Ascending aorta (tissue), 2 donors: ENCODE data around the gene ADAMTS14. TPM values are rescaled to one million over a fixed set of nuclear protein-coding genes. Genes with fewer than 3 reads are reported as not detected.
A peak's percentile ranks its signal among the peaks of the same experiment; 100 is the strongest.

Experiments used
- DNase-seq, 2 donors: peaks; one replicate each; pipeline ENCODE4 v3.0.0-alpha.2; 2019; ENCODE audit warnings: low spot score in 2 of 2
- H3K27ac ChIP-seq, 2 donors: fragments of 200-600 bp; sonication (generic); one replicate each; pipeline ENCODE4 v1.5.1; 2016 to 2017; ENCODE audit warnings: mild to moderate bottlenecking in 1 of 2
- H3K27me3 ChIP-seq: fragments of 200-600 bp; sonication (generic); one replicate; pipeline ENCODE4 v1.5.1; 2017
- H3K36me3 ChIP-seq, 2 donors: fragments of 200-600 bp; sonication (generic); one replicate each; pipeline ENCODE4 v1.5.1; 2016
- H3K4me1 ChIP-seq, 2 donors: fragments of 200-600 bp; sonication (generic); one replicate each; pipeline ENCODE4 v1.5.1; 2016 to 2017; ENCODE audit warnings: mild to moderate bottlenecking in 1 of 2
- H3K4me3 ChIP-seq, 2 donors: fragments of 200-600 bp; sonication (generic); one replicate each; pipeline ENCODE4 v1.5.1; 2016 to 2017; ENCODE audit warnings: mild to moderate bottlenecking in 1 of 2
- H3K9me3 ChIP-seq, 2 donors: fragments of 200-600 bp; sonication (generic); one replicate each; pipeline ENCODE4 v1.5.1; 2016
- intact Hi-C: fragments of 100-400 bp; cut with DNase I; formaldehyde crosslinking; loops from one replicate; pipeline ENCODE4 v1.15.1; 2023
- total RNA-seq: library from RNA; depleted of rRNA; stranded (reverse); fragments of >200 nt; gene quantifications from one replicate; pipeline ENCODE4 v1.1.0, GENCODE V29; 2016
- TF ChIP-seq, protein P1 (sequence below), 3 experiments: fragments of 200-600 bp in 2 of 3; fragments of 450-650 bp in 1 of 3; sonication (generic) in 2 of 3; IDR thresholded peaks; one replicate each; pipeline ENCODE4 v1.5.1; 2016 to 2019; ENCODE audit warnings: antibody characterized with exemption in 3 of 3, mild to moderate bottlenecking in 1 of 3, moderate library complexity in 1 of 3

Gene ADAMTS14
- total RNA-seq, 1 donor from 2014 or later: 0.32 TPM

DNA sequence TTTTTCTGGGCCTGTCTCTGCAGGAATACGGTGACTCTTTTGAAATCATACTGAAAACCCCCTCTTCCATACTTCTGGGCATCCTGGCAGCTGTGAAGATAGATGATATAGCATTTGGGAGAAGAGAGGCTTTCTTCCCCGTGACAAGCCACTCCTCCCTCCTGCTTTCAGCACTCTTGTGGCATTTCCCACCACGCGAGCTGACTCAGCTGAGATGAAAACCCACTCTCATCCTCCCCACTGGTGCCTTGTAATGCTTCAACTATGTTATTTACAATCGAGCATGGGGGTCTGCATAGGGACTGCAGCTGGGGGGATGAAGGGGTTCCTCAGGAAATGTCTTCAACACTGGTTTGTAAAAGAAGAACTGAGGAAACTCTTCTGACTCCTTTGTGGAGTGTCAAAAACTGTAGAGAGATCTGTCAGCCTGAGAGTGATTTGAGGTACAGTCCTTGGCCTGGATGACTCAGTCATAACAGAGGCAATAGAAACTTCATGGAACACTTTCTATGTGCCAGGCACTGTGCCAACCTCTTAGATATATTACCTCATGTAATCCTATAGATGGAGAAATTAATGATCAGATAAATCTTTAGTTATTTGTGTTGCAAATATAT lies 114.6 kb downstream of the ADAMTS14 start:
- Histone ChIP-seq H3K4me1 (no peaks in the 10 kb centered on the region), H3K27me3 (no peaks in the 10 kb centered on the region), H3K4me3 (no peak overlapping the region), H3K27ac (no peak overlapping the region), H3K36me3 (no peaks in the 10 kb centered on the region), H3K9me3 (no peaks in the 10 kb centered on the region)
- TF ChIP-seq, protein P1, sequence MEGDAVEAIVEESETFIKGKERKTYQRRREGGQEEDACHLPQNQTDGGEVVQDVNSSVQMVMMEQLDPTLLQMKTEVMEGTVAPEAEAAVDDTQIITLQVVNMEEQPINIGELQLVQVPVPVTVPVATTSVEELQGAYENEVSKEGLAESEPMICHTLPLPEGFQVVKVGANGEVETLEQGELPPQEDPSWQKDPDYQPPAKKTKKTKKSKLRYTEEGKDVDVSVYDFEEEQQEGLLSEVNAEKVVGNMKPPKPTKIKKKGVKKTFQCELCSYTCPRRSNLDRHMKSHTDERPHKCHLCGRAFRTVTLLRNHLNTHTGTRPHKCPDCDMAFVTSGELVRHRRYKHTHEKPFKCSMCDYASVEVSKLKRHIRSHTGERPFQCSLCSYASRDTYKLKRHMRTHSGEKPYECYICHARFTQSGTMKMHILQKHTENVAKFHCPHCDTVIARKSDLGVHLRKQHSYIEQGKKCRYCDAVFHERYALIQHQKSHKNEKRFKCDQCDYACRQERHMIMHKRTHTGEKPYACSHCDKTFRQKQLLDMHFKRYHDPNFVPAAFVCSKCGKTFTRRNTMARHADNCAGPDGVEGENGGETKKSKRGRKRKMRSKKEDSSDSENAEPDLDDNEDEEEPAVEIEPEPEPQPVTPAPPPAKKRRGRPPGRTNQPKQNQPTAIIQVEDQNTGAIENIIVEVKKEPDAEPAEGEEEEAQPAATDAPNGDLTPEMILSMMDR (IDR thresholded peaks at IDR 0.05): no peak
- DNase-seq: peak in 1 of 2 donors; percentile 50
- intact Hi-C loops: no loop called here

DNA sequence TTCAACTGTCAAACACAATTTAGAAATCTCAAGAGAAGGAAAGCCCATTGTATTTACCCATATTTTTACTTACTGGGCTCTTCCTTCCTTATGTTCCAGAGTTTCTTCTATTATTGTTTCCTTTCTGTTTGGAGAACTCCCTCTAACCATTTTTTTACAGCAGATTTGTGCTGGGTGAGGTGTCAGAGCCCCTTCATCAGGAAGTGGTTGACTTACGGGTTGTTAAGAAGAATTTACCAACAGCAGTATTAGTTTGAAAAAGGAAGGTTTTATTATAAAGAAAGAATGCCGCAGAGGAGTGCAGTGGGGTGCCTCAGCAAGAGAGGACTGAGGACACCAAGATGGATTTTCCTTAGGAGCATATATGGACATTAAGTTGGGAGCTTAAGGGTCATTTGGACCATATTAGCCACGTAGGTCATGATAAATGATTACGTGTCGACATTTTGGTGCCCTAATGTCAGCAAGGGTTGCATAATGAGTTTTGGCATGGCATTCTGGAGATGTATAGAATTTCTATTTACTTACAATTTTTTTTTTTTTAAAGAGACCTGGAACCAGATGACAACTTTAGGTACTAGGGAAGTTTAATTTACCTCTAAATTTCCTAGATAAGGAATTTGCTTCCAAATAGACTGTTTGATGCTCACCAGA lies 119.2 kb downstream of the ADAMTS14 start:
- TF ChIP-seq, protein P1 (IDR thresholded peaks at IDR 0.05): no peak
- no peaks in the 10 kb centered on the region for H3K4me1 ChIP-seq
- H3K36me3 ChIP-seq: no peaks in the 10 kb centered on the region
- no peaks in the 10 kb centered on the region for H3K9me3 ChIP-seq
- no peak overlapping the region for H3K4me3 ChIP-seq
- intact Hi-C loops: no loop called here
- no peak overlapping the region for H3K27ac ChIP-seq
- no peak for DNase-seq
- no peaks in the 10 kb centered on the region for H3K27me3 ChIP-seq

DNA sequence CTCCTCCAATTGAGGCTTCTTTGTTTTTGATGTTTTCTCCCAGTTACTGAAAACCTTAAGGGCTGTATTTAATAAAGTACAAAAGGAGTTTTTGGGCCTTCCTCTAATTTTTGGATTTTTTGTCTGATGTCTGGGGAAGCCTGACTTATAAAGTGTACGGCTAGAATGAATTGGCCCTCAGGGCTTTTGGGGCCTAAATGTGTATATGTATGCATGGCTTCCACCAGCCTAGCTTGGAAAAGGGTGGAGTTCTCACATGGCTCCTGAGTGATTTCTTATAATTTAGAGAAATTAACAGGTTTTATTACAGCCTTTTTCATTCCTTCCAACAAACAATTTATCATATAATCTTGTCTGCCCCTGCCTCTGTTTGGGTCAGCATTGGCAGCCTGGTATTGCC lies 123.3 kb downstream of the ADAMTS14 start:
- no peak overlapping the region for H3K4me3 ChIP-seq
- H3K9me3 ChIP-seq: no peaks in the 10 kb centered on the region
- no peaks in the 10 kb centered on the region for H3K27me3 ChIP-seq
- peak in 1 of 2 donors; percentile 22 for DNase-seq
- H3K4me1 ChIP-seq: no peaks in the 10 kb centered on the region
- intact Hi-C loops: loop anchor here (2.0 kb wide), 1 partner anchor 45 kb away; no protein-coding TSS in a partner anchor
- H3K27ac ChIP-seq: no peak overlapping the region
- no peaks in the 10 kb centered on the region for H3K36me3 ChIP-seq
- TF ChIP-seq, protein P1 (IDR thresholded peaks at IDR 0.05): no peak

DNA sequence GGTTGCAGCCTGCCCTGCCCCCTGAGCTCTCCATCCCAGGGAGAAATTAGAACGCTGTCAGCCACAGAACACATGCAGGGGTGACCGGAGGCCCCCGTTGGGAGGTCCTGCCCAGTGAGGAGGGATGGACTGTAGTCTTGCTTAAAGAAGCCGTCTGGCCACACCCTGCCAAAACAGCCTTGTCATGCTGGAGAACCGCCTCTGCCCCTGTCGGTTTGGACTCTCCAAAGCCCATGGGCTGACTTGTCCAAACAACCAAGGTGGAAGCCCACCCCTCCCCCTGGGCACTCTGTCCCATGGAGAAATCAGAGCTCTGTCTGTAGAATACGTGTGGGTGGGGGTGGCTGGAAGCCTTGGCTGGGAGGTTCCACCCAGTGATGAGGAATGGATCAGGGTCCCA lies 125.5 kb downstream of the ADAMTS14 start:
- no peaks in the 10 kb centered on the region for H3K36me3 ChIP-seq
- H3K27ac ChIP-seq: no peak overlapping the region
- no peaks in the 10 kb centered on the region for H3K4me1 ChIP-seq
- TF ChIP-seq, protein P1 (IDR thresholded peaks at IDR 0.05): no peak
- no peaks in the 10 kb centered on the region for H3K9me3 ChIP-seq
- DNase-seq: peak in 1 of 2 donors; percentile 50
- intact Hi-C loops: loop anchor here (2.0 kb wide), 1 partner anchor 47 kb away; no protein-coding TSS in a partner anchor
- H3K4me3 ChIP-seq: no peak overlapping the region
- H3K27me3 ChIP-seq: no peaks in the 10 kb centered on the region

DNA sequence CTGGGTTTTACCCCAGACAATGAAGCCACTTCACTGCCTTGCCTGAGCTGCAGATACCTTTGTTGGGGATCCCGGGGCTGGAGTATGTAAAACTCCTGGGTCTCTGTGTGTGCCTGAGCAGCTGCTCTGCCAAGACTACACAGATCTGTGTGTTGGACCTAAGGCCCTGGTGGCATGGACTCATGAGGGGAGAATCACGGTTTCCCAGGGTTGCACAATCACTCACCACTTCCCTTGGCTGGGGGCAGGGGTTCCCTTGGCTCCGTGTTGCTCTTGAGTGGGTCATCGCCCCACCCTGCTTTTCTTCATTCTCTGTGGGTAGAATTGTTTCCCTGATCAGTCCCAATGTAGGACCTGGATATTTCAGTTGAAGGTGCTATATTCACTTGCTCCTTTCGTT lies 126.8 kb downstream of the ADAMTS14 start:
- intact Hi-C loops: no loop called here
- DNase-seq: no peak

More for the DNA sequence above, 126.8 kb downstream of the ADAMTS14 start:
- Histone ChIP-seq H3K4me1 (no peaks in the 10 kb centered on the region), H3K4me3 (no peak overlapping the region), H3K9me3 (no peaks in the 10 kb centered on the region), H3K36me3 (no peaks in the 10 kb centered on the region), H3K27me3 (no peaks in the 10 kb centered on the region), H3K27ac (no peak overlapping the region)
- TF ChIP-seq, protein P1 (IDR thresholded peaks at IDR 0.05): no peak
